HG02763 (cell line): ENCODE data around the gene GALNT2.

Source experiments
- ATAC-seq: cut with Tn5 transposase; IDR thresholded peaks from one replicate; pipeline ENCODE4 v1.9.1; 2021; ENCODE audit warnings: mild to moderate bottlenecking, moderate library complexity; ENCODE audit not compliant: unreplicated experiment

The GALNT2 gene

GRCh38 chr1:230330157-230330556 lies 263.1 kb downstream of the GALNT2 start:
- no peak for ATAC-seq
